HG02970 (cell line): ENCODE measurements around the gene DNAAF3.

Source experiments
- ATAC-seq: cut with Tn5 transposase; IDR thresholded peaks from one replicate; pipeline ENCODE4 v1.9.1; 2021; ENCODE audit warnings: mild to moderate bottlenecking, moderate library complexity, moderate number of reproducible peaks; ENCODE audit not compliant: unreplicated experiment, low FRiP score

Gene DNAAF3

GRCh38 chr19:55118401-55118991, 47.9 kb downstream of the DNAAF3 start:
- no peak for ATAC-seq

DNA sequence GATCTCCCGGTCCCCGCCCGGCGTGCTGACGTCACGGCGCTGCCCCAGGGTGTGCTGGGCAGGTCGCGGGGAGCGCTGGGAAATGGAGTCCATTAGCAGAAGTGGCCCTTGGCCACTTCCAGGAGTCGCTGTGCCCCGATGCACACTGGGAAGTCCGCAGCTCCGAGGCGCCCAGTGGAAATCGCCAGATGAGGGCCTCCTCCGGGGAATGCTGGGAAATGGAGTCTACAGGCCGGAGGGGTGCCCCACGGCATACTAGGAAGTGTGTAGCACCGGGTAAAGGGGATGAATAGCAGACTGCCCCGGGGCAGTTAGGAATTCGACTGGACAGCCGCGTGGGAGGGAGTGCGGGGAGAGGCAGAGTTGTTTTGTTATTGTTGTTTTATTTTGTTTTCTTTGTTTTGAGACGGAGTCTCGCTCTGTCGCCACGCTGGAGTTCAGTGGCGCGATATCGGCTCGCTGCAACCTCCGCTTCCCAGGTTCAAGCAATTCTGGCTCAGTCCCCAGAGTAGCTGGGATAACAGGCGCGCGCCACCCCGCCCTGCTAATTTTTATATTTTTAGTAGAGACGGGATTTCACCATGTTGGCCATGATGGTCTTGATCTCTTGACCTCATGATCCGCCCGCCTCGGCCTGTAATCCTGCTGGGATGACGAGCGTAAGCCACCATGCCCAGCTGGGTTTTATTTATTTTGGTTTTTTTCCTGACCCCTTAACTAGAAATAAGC, 48.6 kb downstream of the DNAAF3 start:
- ATAC-seq, result peak; percentile 87

DNA sequence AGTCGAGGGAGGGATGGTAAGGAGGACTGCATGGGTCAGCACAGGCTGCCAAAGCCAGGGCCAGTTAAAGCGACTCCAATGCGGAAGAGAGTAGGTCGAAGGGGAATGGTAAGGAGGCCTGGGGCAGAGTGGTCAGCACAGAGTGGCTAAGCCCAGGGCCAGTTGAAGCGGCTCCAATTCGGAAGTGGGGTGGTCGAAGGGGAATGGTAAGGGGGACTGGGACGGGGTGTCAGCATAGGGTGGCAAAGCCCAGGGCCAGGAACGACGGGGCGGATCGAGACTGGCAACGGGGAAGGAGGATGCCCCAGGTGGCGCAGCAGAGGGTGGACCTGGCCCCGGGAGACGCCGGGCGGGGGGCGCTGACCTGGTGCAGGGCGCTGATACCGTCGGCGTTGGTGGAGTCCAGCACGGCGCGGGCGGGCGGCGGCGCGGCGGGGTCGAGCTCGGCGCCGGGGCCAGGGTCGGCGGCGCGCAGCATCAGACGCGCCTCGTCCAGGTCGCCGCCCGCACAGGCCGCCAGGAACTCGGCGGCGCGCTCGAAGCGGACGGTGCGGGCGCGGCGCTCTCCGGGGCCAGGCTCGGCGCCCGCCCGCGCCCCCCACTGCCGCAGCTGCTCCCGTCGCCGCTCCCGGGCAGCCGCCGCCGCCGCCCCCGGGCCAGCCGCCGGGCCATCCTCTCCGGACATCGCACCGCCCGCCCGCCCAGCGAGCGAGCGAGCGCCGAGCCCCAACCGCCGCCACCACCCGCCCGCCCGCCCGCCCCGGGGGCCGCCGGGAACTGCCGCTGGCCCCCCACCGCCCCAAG, 49.4 kb downstream of the DNAAF3 start, which contains the start of gene PPP1R12C:
PPP1R12C (minus strand) TSS at position 779 of the 804 bp plus-strand sequence; CDS start at position 685, 94 bp downstream.
- peak; percentile 8 for ATAC-seq

DNA sequence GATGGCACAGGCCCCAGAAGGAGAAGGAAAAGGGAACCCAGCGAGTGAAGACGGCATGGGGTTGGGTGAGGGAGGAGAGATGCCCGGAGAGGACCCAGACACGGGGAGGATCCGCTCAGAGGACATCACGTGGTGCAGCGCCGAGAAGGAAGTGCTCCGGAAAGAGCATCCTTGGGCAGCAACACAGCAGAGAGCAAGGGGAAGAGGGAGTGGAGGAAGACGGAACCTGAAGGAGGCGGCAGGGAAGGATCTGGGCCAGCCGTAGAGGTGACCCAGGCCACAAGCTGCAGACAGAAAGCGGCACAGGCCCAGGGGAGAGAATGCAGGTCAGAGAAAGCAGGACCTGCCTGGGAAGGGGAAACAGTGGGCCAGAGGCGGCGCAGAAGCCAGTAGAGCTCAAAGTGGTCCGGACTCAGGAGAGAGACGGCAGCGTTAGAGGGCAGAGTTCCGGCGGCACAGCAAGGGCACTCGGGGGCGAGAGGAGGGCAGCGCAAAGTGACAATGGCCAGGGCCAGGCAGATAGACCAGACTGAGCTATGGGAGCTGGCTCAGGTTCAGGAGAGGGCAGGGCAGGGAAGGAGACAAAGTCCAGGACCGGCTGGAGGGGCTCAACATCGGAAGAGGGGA, 50.1 kb downstream of the DNAAF3 start:
- ATAC-seq, result no peak

- ATAC-seq, result no peak
Measured at GRCh38 chr19:55115446-55116065, 50.9 kb downstream of the DNAAF3 start.

- no peak for ATAC-seq
Measured at GRCh38 chr19:55114566-55115145, 51.8 kb downstream of the DNAAF3 start.

GRCh38 chr19:55113570-55114039, 52.8 kb downstream of the DNAAF3 start:
- no peak for ATAC-seq

DNA sequence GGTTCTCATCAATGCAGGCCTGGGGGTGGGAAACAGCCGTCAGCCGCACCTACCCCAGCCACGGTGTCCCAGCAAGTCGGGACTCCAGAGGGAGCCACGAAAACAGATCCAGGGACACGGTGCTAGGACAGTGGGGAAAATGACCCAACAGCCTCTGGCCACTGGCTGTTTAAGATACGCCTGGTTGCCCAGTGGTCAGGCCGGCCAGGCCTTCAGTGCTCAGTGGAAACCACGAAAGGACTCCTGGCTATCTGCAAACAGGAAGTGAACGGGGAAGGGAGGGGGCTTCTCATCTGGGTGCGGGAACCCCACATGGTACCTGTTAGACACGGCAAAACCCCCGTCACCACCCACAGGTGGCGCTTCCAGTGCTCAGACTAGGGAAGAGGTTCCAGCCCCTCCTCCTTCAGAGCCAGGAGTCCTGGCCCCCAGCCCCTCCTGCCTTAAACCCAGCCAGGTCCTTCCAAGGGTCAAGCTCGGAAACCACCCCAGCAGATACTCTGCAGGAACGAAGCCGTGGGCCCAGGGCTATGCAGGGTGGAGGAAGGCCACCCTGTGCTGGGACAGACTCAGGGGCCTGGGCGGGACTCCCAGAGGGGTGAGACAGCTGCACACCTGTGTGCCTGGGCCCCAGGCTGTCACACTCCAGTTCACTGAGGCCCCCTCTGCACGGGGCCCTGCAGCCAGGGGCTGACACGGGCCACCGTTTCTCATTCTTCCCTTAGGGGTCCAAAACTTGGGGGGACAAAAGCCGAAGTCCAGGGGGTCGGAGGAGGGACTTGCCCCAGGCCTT, 53.4 kb downstream of the DNAAF3 start:
- no peak for ATAC-seq

- ATAC-seq, result no peak
Measured at GRCh38 chr19:55112246-55112776, 54.1 kb downstream of the DNAAF3 start.

DNA sequence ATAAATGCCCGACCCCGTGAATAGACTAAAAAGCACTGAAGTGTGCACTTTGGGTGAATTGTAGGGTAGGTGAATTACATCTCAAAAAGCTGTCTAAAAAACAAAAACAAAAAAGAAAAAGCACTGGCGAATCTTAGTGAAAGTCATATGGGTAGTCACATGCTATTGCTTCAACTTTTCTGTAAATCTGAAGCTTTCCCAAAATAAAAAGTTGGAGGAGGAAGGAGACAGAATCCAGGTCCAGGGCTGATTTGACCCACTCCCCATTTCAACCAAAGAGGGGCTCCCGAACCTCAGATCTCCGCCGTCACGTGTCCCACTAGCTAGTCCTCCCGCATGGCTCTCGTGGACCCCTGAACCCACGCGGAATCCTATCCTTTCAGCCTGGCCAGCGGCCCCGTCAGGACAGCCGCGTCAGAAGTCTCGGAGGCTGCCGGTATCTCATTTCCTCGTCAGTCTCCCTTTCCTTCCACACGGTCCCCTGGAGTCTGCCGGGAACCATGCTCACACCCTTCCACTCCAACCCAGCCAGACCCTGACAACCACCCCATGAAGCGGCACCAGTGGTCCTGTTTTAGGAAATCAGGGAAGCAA, 55.1 kb downstream of the DNAAF3 start:
- ATAC-seq, result no peak

GRCh38 chr19:55109527-55110291, 56.7 kb downstream of the DNAAF3 start:
- ATAC-seq, result no peak
